Stimulated activated CD8-positive, alpha-beta memory T cell treated with anti-CD3 and anti-CD28 coated beads, Interleukin-4, amount 100 ng/mL, for 1 hour (primary cell): ENCODE data around the gene CENPK.
"Not testable (repeated sequence)": the region's sequence is repeated elsewhere in the genome, so short reads cannot be mapped to it uniquely, and the experiment has no call there.

ENCODE experiments used
- DNase-seq, 2 donors: peaks; one replicate each; pipeline ENCODE4 v3.0.0-alpha.2; 2020; ENCODE audit warnings: low read depth in 2 of 2, low spot score in 1 of 2

CENPK gene

GRCh38 chr5:65562731-65563701 is at the start of gene CENPK, which contains the start of gene PPWD1:
Gene CENPK (minus strand): TSS chr5:65563168. CDS start chr5:65554907, 8,261 bp downstream.
Gene PPWD1 (plus strand): TSS chr5:65563296. CDS start chr5:65563311, 15 bp downstream.
- DNase-seq = peak; percentile 90

- no peak for DNase-seq
These were observed 49.4 kb upstream of the CENPK start for GRCh38 chr5:65612298-65612907.

DNA sequence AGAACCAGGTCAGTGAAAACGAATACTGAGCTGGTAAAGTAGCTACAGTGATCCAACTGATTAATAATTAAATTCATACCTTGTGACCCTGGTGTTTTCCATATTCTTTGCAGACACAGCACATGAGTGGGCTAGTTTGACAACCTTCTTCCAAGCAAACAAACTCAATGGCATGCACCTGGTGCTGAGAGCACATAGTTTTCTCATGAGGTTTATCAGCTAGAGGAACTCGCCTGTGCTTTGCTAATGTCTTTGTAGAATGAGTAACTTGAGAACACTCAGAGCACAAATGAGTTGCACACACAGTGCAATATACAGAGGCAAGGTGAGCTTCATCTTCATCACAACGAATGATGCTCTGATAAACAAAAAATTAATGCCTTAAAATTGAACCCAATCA is 48.6 kb upstream of the CENPK start:
- DNase-seq = no peak

- not testable (repeated sequence) for DNase-seq
These were observed 38.8 kb upstream of the CENPK start for GRCh38 chr5:65601761-65602160.

DNA sequence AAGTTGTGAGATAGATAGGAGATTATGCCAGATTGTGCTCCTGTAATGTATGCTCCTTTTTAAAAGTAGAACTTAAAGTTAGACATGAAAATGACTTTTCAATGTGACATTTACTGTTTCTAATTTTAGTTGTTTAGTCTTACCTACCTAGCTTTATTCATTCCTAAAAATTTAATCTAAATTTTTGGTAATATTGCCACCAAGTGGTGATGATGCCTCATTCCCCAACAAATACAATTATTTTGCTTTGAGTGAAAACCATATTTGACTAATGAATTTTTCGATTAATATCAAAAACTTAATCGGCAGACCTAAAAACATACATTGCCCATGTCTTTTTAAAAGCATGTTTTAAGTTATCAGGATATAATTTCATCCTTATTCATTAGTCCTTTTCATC is 25.7 kb upstream of the CENPK start:
- no peak for DNase-seq

- DNase-seq = no peak
These were observed 14.2 kb upstream of the CENPK start for GRCh38 chr5:65577141-65577540.

DNA sequence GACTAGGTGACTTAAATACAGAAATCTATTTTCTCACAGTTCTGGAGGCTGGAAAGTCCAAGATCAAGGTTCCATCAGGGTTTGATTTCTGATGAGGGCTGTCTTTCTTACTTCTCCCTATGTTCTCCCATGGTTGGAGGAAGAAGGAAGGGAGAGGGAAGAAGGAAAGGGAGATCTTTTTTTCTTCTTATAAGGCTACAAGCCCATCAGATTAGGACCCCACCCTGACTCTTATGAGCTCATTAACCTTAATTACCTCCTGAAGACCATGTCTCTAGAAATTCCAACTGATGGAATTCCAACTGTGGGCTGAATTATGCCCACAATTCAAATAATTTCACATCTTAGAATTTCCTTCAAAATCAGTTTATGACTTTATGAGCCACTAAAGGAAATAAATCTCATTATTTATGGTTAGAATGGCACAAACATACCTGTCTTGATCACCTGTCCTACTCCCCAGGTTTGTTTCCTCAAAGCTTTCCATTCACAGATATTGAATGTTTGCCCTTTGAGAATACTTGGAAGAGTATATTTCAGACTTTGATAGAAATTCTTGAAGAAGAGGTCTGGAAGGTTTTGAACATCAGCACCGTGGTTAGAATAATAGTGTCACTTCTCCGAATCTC is 7.7 kb upstream of the CENPK start:
- DNase-seq = no peak

- DNase-seq = no peak
These were observed 3.5 kb upstream of the CENPK start for GRCh38 chr5:65566505-65566904.

- DNase-seq = no peak
These were observed 809 bp upstream of the CENPK start for GRCh38 chr5:65563777-65564176.

DNA sequence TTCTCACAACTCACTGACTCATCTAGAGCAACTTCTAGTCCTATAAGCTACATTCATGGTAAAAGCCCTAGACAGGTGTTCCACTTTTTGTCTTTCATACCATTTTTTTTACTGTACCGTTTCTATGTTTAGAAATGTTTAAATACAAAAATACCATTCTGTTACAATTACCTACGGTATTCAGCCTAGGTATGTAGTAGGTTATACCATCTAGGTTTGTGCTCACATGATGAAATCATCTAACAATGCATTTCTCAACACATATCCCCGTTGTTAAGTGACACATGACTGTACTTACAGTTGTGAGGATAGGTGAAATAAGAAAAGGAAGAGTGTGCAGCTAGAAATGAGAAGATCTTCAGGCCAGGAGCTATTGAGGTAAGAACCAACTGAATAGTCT is 6.2 kb downstream of the CENPK start:
- DNase-seq = no peak

DNA sequence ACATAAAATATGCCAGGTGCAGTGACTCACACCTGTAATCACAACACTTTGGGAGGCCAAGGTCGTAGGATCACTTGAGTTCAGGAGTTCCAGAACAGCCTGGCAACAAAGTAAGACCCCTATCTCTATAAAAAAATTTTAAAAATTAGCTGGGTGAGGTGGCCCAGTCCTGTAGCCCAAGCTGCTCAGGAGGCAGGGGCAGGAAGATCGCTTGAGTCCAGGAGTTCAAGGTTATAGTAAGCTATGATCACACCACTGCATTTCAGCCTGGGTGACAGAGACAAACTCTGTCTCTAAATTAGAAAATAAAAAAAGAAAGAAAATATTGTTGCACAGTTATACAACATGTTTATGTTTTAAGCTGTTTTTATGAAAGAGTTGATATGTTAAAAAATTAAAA is 6.8 kb downstream of the CENPK start:
- DNase-seq = no peak

- DNase-seq = no peak
These were observed 7.7 kb downstream of the CENPK start for GRCh38 chr5:65555287-65555686.

GRCh38 chr5:65553941-65554340 is 9.0 kb downstream of the CENPK start:
- DNase-seq = no peak

GRCh38 chr5:65548281-65548680 is 14.7 kb downstream of the CENPK start:
- no peak for DNase-seq

DNA sequence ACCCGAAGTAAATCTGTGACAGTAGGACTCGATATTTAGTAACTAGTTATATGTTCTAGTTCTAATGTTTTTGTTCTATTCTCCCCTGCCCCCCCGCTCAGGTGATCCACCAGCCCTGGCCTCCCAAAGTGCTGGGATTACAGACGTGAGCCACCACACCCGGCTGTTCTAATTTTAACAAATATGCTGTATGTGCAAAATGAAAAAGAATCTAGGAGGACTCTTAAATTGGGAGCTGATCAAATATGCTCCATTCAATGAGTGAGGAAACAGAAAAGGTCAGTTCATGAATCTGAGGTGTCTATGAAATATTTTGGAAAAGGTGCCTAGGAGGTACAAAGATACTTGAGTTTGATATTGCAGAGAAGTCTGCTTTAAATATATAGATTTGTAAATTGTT is 16.8 kb downstream of the CENPK start:
- no peak for DNase-seq

GRCh38 chr5:65544473-65544872 is 18.5 kb downstream of the CENPK start:
- no peak for DNase-seq

DNA sequence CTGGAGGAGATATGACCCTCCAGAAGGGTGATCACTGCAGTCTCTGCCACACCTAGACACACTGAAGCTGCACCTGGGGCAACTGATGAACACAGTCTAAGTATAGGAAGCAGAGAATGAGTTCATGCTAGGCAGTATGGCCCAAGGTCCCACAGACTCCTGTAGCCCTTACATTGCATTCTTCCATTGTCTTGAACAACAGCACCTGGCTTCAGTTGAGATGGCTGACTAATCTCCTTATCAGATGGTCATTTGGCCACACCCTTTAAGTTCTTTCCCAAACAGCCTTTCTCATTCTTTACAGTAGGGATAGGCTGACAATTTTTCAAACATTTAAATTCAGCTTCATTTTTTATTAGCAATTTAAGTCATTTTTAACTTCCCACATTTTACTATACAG is 23.1 kb downstream of the CENPK start:
- DNase-seq = no peak

- DNase-seq = no peak
These were observed 27.4 kb downstream of the CENPK start for GRCh38 chr5:65535529-65535987.

GRCh38 chr5:65530904-65531303 is 32.1 kb downstream of the CENPK start:
- DNase-seq = no peak

GRCh38 chr5:65525726-65526125 is 37.2 kb downstream of the CENPK start:
- DNase-seq = no peak

- DNase-seq = no peak
These were observed 50.6 kb downstream of the CENPK start for GRCh38 chr5:65512170-65512937.
